ENCODE results near the gene LRP6.
"Not testable (repeated sequence)": the region's sequence is repeated elsewhere in the genome, so short reads cannot be mapped to it uniquely, and the experiment has no call there.

The LRP6 gene

GRCh38 chr12:12266873-12267741 is at the start of gene LRP6:
LRP6 (minus strand) TSS chr12:12267044; CDS start chr12:12266735, 309 bp downstream.
- FAIRE-seq: peak; percentile 71
- peak; percentile 85 for DNase-seq (ENCODE audit: insufficient read length, low spot score)

- DNase-seq (ENCODE audit: insufficient read length, low spot score) (no peak), FAIRE-seq (no peak)
Measured at GRCh38 chr12:12315838-12316237, 49.0 kb upstream of the LRP6 start.

- not testable (repeated sequence) for FAIRE-seq
Measured at GRCh38 chr12:12310695-12311094, 43.9 kb upstream of the LRP6 start.

GRCh38 chr12:12305568-12306300 is 38.9 kb upstream of the LRP6 start:
- DNase-seq (ENCODE audit: insufficient read length, low spot score) (no peak), FAIRE-seq (no peak)

More at GRCh38 chr12:12310695-12311094, 43.9 kb upstream of the LRP6 start:
- not testable (repeated sequence) for DNase-seq (ENCODE audit: insufficient read length, low spot score)

- DNase-seq (ENCODE audit: insufficient read length, low spot score) (no peak), FAIRE-seq (no peak)
Measured at GRCh38 chr12:12302976-12303375, 36.1 kb upstream of the LRP6 start.

- DNase-seq (ENCODE audit: insufficient read length, low spot score) (no peak), FAIRE-seq (no peak)
Measured at GRCh38 chr12:12301122-12301521, 34.3 kb upstream of the LRP6 start.

- no peak for FAIRE-seq
- DNase-seq (ENCODE audit: insufficient read length, low spot score): no peak
Measured at GRCh38 chr12:12297201-12297830, 30.5 kb upstream of the LRP6 start.

GRCh38 chr12:12294215-12295005 is 27.6 kb upstream of the LRP6 start:
- FAIRE-seq (no peak), DNase-seq (ENCODE audit: insufficient read length, low spot score) (no peak)

- FAIRE-seq (no peak), DNase-seq (ENCODE audit: insufficient read length, low spot score) (no peak)
Measured at GRCh38 chr12:12290206-12290605, 23.4 kb upstream of the LRP6 start.

- DNase-seq (ENCODE audit: insufficient read length, low spot score) (no peak), FAIRE-seq (no peak)
Measured at GRCh38 chr12:12286441-12286840, 19.6 kb upstream of the LRP6 start.

- FAIRE-seq (no peak), DNase-seq (ENCODE audit: insufficient read length, low spot score) (no peak)
Measured at GRCh38 chr12:12282761-12283425, 16.0 kb upstream of the LRP6 start.

GRCh38 chr12:12282202-12282601 is 15.4 kb upstream of the LRP6 start:
- DNase-seq (ENCODE audit: insufficient read length, low spot score) (no peak), FAIRE-seq (no peak)

GRCh38 chr12:12281134-12281533 is 14.3 kb upstream of the LRP6 start:
- DNase-seq (ENCODE audit: insufficient read length, low spot score) (no peak), FAIRE-seq (no peak)

- DNase-seq (ENCODE audit: insufficient read length, low spot score) (no peak), FAIRE-seq (no peak)
Measured at GRCh38 chr12:12278899-12279298, 12.1 kb upstream of the LRP6 start.

- FAIRE-seq (no peak), DNase-seq (ENCODE audit: insufficient read length, low spot score) (no peak)
Measured at GRCh38 chr12:12275874-12276273, 9.0 kb upstream of the LRP6 start.

GRCh38 chr12:12273291-12273957 is 6.6 kb upstream of the LRP6 start:
- DNase-seq (ENCODE audit: insufficient read length, low spot score) (no peak), FAIRE-seq (no peak)

GRCh38 chr12:12272869-12273268 is 6.0 kb upstream of the LRP6 start:
- no peak for FAIRE-seq

GRCh38 chr12:12270226-12270625 is 3.4 kb upstream of the LRP6 start:
- FAIRE-seq (no peak), DNase-seq (ENCODE audit: insufficient read length, low spot score) (no peak)

More at GRCh38 chr12:12272869-12273268, 6.0 kb upstream of the LRP6 start:
- no peak for DNase-seq (ENCODE audit: insufficient read length, low spot score)

- DNase-seq (ENCODE audit: insufficient read length, low spot score) (no peak), FAIRE-seq (no peak)
Measured at GRCh38 chr12:12267742-12268200, 927 bp upstream of the LRP6 start.
